ENCODE measurements around the gene CKS1B. TPM values are rescaled to one million over a fixed set of nuclear protein-coding genes. Genes with fewer than 3 reads are reported as not detected.
"Not testable (repeated sequence)": the region's sequence is repeated elsewhere in the genome, so short reads cannot be mapped to it uniquely, and the experiment has no call there.

Gene CKS1B
- total and polyA plus RNA-seq, 7 donors, result 10.2 to 104 (median 35.7) TPM

DNA sequence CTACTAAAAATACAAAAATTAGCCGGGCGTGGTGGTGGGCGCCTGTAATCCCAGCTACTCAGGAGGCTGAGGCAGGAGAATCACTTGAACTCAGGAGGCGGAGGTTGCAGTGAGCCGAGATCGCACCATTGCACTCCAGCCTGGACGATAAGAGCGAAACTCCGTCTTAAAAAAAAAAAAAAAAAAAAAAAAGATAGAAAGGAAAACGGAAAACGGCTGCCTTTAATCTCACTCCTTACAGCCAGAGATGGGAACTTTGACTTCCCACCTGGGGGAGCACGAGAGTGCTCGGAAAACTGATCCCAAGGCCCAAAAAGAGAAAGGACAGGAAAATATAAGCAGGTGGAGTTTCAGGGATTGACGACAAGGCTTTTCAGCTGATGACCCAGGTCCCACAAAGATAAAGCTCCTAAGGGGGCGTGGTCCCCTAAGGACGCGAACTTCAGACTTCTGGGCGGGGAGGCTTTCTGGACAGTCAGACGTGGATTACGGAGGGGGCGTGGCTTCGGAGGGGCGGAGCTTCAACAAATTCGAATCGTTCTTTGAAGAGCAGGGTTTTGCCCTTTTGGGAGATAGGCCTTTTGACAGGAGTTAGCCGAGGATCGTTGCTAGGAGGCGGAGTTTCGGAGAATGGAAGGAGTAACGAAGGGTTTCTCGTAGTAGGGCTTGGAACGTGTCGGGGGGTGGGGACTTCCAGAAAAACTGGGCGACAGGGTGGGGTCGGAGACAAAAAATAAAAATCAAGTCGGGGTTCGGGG is 958 bp upstream of the CKS1B start:
- intact Hi-C loops (cut with DNase I), result loop anchor here (1.0 to 5.0 kb wide), 3 partner anchors 29 to 89 kb away; partner anchors contain the start of genes EFNA4 and ZBTB7B

DNA sequence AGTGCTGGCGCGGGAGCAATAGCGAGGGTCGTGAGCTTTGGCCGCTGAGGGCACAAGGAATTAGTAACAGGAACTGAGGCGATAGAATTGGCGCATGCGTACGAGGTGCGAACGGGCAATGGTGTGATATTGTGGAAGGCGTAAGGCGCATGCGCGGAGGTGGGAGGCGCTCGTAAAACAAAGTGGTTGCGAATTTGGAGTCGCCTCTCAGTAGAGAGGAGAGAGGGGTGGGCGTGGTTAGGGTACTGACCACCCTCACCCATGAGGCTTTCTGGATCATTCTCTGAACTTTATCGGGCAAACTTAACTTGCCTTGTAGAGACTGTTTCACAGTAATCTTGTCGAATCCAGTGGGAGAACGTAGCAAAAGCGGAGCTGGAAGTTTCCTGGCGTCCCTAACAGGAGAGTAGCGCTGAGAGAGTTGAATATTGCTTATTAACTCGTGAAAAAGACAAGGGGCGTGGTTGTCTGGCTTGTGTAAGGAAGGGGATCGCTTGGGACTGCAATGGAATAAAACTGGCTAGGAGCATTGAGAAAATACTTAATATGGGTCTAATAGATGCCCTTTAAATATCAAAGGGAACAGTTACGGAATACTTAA is 427 bp downstream of the CKS1B start:
- intact Hi-C loops (cut with DNase I), result loop anchor here (1.0 to 5.0 kb wide), 4 partner anchors 27 to 87 kb away; partner anchors contain the start of genes EFNA4 and ZBTB7B
- Histone ChIP-seq H3K27me3 (no peaks in the 10 kb centered on the region), H3K36me3 (peaks cover 0 to 10% (median 0%) of the 10 kb centered on the region in 4 donors), H3K27ac (peak overlapping the region; percentile 95 to 98 (median 96)), H3K9me3 (no peaks in the 10 kb centered on the region), H3K4me1 (peaks cover 0 to 45% (median 39%) of the 10 kb centered on the region in 4 donors), H3K4me3 (peak overlapping the region; percentile 46 to 77 (median 70))
- peak; percentile 97 for DNase-seq
- peak in 1 of 4 donors; percentile 34 for TF ChIP-seq EP300 (IDR thresholded peaks at IDR 0.05)
- TF ChIP-seq CTCF (IDR thresholded peaks at IDR 0.05), result no peak
- peak; percentile 27 to 91 (median 79) for TF ChIP-seq POLR2AphosphoS5 (IDR thresholded peaks at IDR 0.05)
- peak; percentile 49 to 59 for TF ChIP-seq POLR2A (IDR thresholded peaks at IDR 0.05)
- 0% methylated on average over 30 of the region's 30 CpGs for WGBS, 2 donors

More for the DNA sequence above, 958 bp upstream of the CKS1B start:
- DNase-seq, result peak; percentile 98
- Histone ChIP-seq H3K27me3 (no peaks in the 10 kb centered on the region), H3K27ac (peak overlapping the region; percentile 95 to 98 (median 96)), H3K36me3 (peaks cover 0 to 1% (median under 1%) of the 10 kb centered on the region in 4 donors), H3K4me3 (peak overlapping the region; percentile 60 to 77 (median 70)), H3K4me1 (peaks cover 0 to 59% (median 53%) of the 10 kb centered on the region in 4 donors), H3K9me3 (no peaks in the 10 kb centered on the region)
- TF ChIP-seq POLR2A (IDR thresholded peaks at IDR 0.05) (peak in 1 of 2 donors; percentile 59), EP300 (IDR thresholded peaks at IDR 0.05) (no peak), CTCF (IDR thresholded peaks at IDR 0.05) (peak in 1 of 4 experiments; percentile 36), POLR2AphosphoS5 (IDR thresholded peaks at IDR 0.05) (peak; percentile 53 to 87 (median 56))
- WGBS, 2 donors, result 2 to 5% methylated on average over 37 of the region's 37 CpGs

DNA sequence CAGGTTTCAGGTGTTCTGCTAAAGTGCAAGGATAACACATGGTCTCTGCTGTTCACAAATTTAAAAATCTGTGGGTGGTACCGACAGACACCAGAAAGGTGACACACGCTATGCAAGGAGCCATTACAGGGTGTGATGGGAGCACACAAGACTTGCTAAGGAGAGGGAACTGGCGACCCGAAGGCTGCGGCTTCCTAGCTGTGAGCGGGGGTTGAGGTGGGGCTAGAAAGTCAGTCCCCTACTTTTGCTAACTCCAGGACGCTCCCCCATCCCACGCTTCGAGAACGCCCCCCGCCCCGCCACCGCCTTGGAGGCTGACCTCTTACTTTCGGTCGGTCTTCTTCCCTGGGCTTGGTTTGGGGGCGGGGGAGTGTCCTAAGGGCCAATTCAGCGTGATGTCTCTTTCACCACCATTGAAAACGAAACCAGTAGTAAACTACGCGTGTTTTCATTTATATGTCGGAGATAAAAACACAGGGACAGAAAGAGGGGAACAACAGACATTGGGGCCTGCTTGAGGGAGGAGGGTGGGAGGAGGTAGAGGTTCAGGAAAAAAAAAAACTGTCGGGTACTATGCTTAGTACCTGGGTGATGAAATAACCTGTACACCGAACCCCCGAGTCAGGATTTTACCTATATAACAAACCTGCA is 1.1 kb downstream of the CKS1B start:
- DNase-seq, result peak; percentile 86
- TF ChIP-seq EP300 (IDR thresholded peaks at IDR 0.05) (no peak), POLR2A (IDR thresholded peaks at IDR 0.05) (no peak), POLR2AphosphoS5 (IDR thresholded peaks at IDR 0.05) (peak in 1 of 4 donors; percentile 27), CTCF (IDR thresholded peaks at IDR 0.05) (no peak)
- WGBS, 2 donors, result 0 to 1% methylated on average over 24 of the region's 24 CpGs
- Histone ChIP-seq H3K4me3 (peak overlapping the region; percentile 46 to 77 (median 70)), H3K9me3 (no peaks in the 10 kb centered on the region), H3K4me1 (peaks cover 0 to 38% (median 33%) of the 10 kb centered on the region in 4 donors), H3K27ac (peak overlapping the region; percentile 95 to 98 (median 96)), H3K36me3 (peaks cover 0 to 10% (median 0%) of the 10 kb centered on the region in 4 donors), H3K27me3 (no peaks in the 10 kb centered on the region)
- intact Hi-C loops (cut with DNase I), result loop anchor here (1.0 kb wide), 1 partner anchor 42 kb away; no protein-coding TSS in a partner anchor

GRCh38 chr1:154977762-154978161 is 3.3 kb downstream of the CKS1B start:
- H3K4me1 ChIP-seq, result peaks cover 0 to 24% (median 18%) of the 10 kb centered on the region in 4 donors
- H3K4me3 ChIP-seq; DNase-seq; H3K27me3 ChIP-seq; intact Hi-C loops (cut with DNase I); H3K27ac ChIP-seq; H3K36me3 ChIP-seq; H3K9me3 ChIP-seq: not testable (repeated sequence)
- WGBS, 2 donors, result 66 to 67% methylated on average over 3 of the region's 3 CpGs

Data from sigmoid colon (tissue), 7 donors.